Transverse colon (tissue), 4 donors: ENCODE measurements around the gene SLC37A1. TPM values are rescaled to one million over a fixed set of nuclear protein-coding genes. Genes with fewer than 3 reads are reported as not detected.

Experiments
- DNase-seq: peaks from one replicate; pipeline ENCODE4 v3.0.0-alpha.2; 2019
- H3K27ac ChIP-seq, 4 donors: fragments of 200-600 bp; sonication (generic); 2 replicates each; pipeline ENCODE4 v1.5.1; 2016 to 2018; ENCODE audit warnings: inconsistent platforms in 4 of 4
- H3K27me3 ChIP-seq: fragments of 200-600 bp; sonication (generic); 2 replicates; pipeline ENCODE4 v1.5.1; 2017; ENCODE audit warnings: inconsistent platforms
- H3K36me3 ChIP-seq, 4 donors: fragments of 200-600 bp; sonication (generic); 2 replicates each; pipeline ENCODE4 v1.5.1; 2017 to 2019; ENCODE audit warnings: inconsistent platforms in 4 of 4
- H3K4me1 ChIP-seq, 4 donors: fragments of 200-600 bp; sonication (generic); 2 replicates each; pipeline ENCODE4 v1.5.1; 2017 to 2020; ENCODE audit warnings: inconsistent platforms in 4 of 4
- H3K4me3 ChIP-seq, 4 donors: fragments of 200-600 bp; sonication (generic); 1 replicate in 1 of 4; 2 replicates in 3 of 4; pipeline versions ENCODE4 v1.5.1 to v1.6.1; 2017 to 2019; ENCODE audit warnings: inconsistent platforms in 4 of 4
- H3K9me3 ChIP-seq, 2 donors: fragments of 200-600 bp; sonication (generic); 2 replicates each; pipeline ENCODE4 v1.5.1; 2017 to 2019; ENCODE audit warnings: inconsistent platforms in 2 of 2
- EP300 ChIP-seq: sonication (generic); formaldehyde crosslinking; IDR thresholded peaks from one replicate; pipeline ENCODE4 v1.6.1; 2017; ENCODE audit warnings: antibody characterized with exemption, low read depth
- POLR2A ChIP-seq: fragments of 450-650 bp; IDR thresholded peaks from one replicate; pipeline ENCODE4 v1.6.1; 2016; ENCODE audit warnings: antibody characterized with exemption, mild to moderate bottlenecking, moderate library complexity
- POLR2AphosphoS5 ChIP-seq, 3 donors: sonication (generic); formaldehyde crosslinking; IDR thresholded peaks; one replicate each; pipeline ENCODE4 v1.6.1; 2016; ENCODE audit warnings: antibody characterized with exemption in 3 of 3
- WGBS, 2 donors: methylation state at CpG; one replicate each; pipeline ENCODE4 v1.1.5; 2018; ENCODE audit warnings: low coverage in 1 of 2; 5-methylcytosine and 5-hydroxymethylcytosine counted together
- in situ Hi-C, 4 donors: fragments of 200-750 bp; cut with MboI; loops; one replicate each; pipeline versions ENCODE4 v1.15.0 to v1.15.1; 2017; ENCODE audit warnings: low sequenced_read_pairs in 3 of 4, low pct_ligation_motif_present in 1 of 4, low pct_unique_long_range_greater_than_20kb in 1 of 4
- intact Hi-C: fragments of 100-400 bp; cut with DNase I; formaldehyde crosslinking; loops from one replicate; pipeline ENCODE4 v1.15.1; 2023; ENCODE audit warnings: low total_unique reads
- total RNA-seq, 4 donors: library from RNA; depleted of rRNA; stranded (reverse); fragments of >200 nt; gene quantifications; one replicate each; pipeline ENCODE4 v1.1.0, GENCODE V29; 2016
- TF ChIP-seq, protein P1 (sequence below), 5 experiments: fragments of 200-600 bp in 3 of 5; fragments of 450-650 bp in 2 of 5; sonication (generic) in 3 of 5; IDR thresholded peaks; 1 replicate in 2 of 5; 2 replicates in 3 of 5; pipeline ENCODE4 v1.5.1; 2016 to 2017; ENCODE audit warnings: antibody characterized with exemption in 5 of 5, inconsistent platforms in 3 of 5, mild to moderate bottlenecking in 2 of 5, moderate library complexity in 1 of 5

SLC37A1 gene
- total RNA-seq, 4 donors from 2014 or later, result 80.8 to 139 (median 117) TPM

DNA sequence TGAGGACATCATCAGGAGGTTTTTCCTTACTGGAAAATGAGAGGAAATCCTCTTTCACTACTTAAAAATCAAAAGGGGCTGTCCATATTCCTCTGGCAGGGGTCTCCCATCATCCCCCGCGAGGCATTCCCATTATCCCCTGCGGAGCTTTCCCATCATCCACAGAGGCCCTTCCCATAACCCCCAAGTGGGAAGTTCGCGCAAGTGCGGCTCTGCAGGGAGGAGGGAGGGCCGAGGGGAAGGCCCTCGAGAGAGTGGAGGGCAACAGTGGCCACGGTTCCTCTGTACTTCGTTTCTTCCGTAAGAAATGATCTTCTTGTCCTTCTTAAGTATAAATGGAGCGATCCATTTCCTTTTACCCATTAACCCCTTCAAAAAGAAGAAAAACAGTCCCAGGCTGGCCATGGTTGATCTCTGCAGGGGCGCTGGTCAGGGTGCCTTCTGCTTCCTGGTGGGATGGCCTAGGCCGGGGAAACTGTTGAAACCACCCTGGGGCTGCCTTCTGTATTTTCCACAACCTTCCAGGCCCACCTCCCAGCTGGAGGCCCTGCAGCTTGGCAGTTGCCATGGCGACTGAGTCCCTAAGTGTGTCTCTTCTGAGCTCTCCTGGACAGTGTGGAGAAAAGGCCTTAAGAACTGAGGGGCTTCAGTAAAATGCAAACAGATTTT is 14.1 kb upstream of the SLC37A1 start:
- H3K9me3 ChIP-seq, result no peaks in the 10 kb centered on the region
- in situ Hi-C loops, result no loop called here
- no peaks in the 10 kb centered on the region for H3K27me3 ChIP-seq
- H3K27ac ChIP-seq, result no peak overlapping the region
- no peak overlapping the region for H3K4me3 ChIP-seq
- intact Hi-C loops, result no loop called here
- H3K4me1 ChIP-seq, result peaks cover 7 to 19% (median 15%) of the 10 kb centered on the region in 4 donors
- no peaks in the 10 kb centered on the region for H3K36me3 ChIP-seq
- 83 to 84% methylated on average over 2 to 15 of the region's 15 CpGs for WGBS, 2 donors
- TF ChIP-seq, protein P1, sequence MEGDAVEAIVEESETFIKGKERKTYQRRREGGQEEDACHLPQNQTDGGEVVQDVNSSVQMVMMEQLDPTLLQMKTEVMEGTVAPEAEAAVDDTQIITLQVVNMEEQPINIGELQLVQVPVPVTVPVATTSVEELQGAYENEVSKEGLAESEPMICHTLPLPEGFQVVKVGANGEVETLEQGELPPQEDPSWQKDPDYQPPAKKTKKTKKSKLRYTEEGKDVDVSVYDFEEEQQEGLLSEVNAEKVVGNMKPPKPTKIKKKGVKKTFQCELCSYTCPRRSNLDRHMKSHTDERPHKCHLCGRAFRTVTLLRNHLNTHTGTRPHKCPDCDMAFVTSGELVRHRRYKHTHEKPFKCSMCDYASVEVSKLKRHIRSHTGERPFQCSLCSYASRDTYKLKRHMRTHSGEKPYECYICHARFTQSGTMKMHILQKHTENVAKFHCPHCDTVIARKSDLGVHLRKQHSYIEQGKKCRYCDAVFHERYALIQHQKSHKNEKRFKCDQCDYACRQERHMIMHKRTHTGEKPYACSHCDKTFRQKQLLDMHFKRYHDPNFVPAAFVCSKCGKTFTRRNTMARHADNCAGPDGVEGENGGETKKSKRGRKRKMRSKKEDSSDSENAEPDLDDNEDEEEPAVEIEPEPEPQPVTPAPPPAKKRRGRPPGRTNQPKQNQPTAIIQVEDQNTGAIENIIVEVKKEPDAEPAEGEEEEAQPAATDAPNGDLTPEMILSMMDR (IDR thresholded peaks at IDR 0.05), result no peak
- no peak for TF ChIP-seq POLR2A
- TF ChIP-seq POLR2AphosphoS5 (IDR thresholded peaks at IDR 0.05), result no peak
- TF ChIP-seq EP300, result no peak
- no peak for DNase-seq

DNA sequence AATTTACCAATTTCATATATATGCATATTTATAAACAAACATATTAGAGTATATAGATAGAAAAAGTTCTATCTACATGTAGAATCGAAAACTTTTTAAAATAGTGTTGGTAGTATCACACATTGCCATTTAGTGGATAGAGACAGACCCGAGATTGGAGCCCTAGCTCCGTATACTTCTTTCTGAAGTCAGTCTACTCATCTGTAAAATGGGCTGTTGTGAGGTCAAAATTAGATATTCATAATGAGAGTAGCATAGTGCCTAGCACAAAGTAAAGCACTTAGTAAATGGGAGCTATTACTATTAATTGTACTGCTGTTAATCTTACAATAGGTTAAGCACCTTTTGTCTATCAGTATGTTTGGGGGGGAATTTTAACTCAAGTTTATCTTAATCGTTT is 13.4 kb upstream of the SLC37A1 start:
- Histone ChIP-seq H3K4me3 (no peak overlapping the region), H3K4me1 (peaks cover 5 to 16% (median 12%) of the 10 kb centered on the region in 4 donors), H3K36me3 (no peaks in the 10 kb centered on the region), H3K27me3 (no peaks in the 10 kb centered on the region), H3K9me3 (no peaks in the 10 kb centered on the region), H3K27ac (no peak overlapping the region)
- TF ChIP-seq POLR2AphosphoS5 (IDR thresholded peaks at IDR 0.05), result no peak
- TF ChIP-seq, protein P1 (IDR thresholded peaks at IDR 0.05), result no peak
- TF ChIP-seq EP300, result no peak
- TF ChIP-seq POLR2A, result no peak
- intact Hi-C loops, result no loop called here
- in situ Hi-C loops, result no loop called here
- WGBS, 2 donors, result 78 to 82% methylated on average over 4 of the region's 4 CpGs
- DNase-seq, result no peak

DNA sequence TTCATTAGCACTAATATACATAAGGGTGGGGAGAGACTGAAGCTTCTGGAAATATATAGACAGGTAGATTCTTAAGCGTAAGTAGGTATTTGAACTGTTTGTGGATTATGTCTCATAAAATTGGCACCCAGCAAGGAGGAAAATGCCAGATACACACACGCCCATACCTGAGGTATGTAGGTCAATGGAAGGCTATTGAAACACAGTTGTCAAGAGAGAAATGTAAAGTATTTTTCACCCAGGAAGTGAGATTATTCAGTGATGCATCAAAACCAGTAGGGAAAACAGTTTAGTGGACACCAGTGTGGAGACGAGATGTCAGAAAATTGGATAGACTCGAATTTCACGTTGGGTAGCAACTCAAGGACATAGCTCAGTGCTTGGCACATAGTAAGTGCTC is 12.9 kb upstream of the SLC37A1 start:
- in situ Hi-C loops (no loop called here), intact Hi-C loops (no loop called here)
- H3K27ac ChIP-seq, result no peak overlapping the region
- no peaks in the 10 kb centered on the region for H3K36me3 ChIP-seq
- no peaks in the 10 kb centered on the region for H3K9me3 ChIP-seq
- H3K4me1 ChIP-seq, result peaks cover under 1 to 11% (median 7%) of the 10 kb centered on the region in 4 donors
- TF ChIP-seq POLR2A (no peak), EP300 (no peak), POLR2AphosphoS5 (IDR thresholded peaks at IDR 0.05) (no peak)
- TF ChIP-seq, protein P1 (IDR thresholded peaks at IDR 0.05), result no peak
- H3K27me3 ChIP-seq, result no peaks in the 10 kb centered on the region
- DNase-seq, result no peak
- H3K4me3 ChIP-seq, result no peak overlapping the region
- WGBS, 2 donors, result 70 to 71% methylated on average over 5 of the region's 5 CpGs

DNA sequence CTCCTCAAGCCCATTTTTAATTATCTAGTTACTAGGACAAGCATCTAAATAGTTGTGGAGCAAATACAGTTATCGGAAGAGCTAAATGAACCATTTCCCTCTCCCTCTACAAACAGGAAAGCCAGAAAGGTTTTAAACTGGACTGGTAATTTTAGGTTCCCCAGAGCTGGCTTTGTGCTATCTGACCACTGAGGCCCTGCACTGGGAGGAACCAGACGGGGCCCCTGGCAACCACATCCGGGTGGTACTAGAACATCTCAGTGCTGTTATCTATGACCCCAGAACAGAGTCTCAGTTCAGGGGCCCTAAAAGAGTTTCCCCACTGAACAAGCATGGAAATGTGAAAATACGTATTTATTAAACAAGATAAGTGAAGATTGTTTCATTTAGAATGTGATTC is 9.9 kb upstream of the SLC37A1 start:
- no peak for DNase-seq
- no peaks in the 10 kb centered on the region for H3K4me1 ChIP-seq
- H3K9me3 ChIP-seq, result no peaks in the 10 kb centered on the region
- intact Hi-C loops, result no loop called here
- WGBS, 2 donors, result 67 to 100% methylated on average over 1 to 4 of the region's 4 CpGs
- in situ Hi-C loops, result no loop called here
- no peak for TF ChIP-seq EP300
- no peak overlapping the region for H3K27ac ChIP-seq
- no peak overlapping the region for H3K4me3 ChIP-seq
- no peaks in the 10 kb centered on the region for H3K27me3 ChIP-seq
- H3K36me3 ChIP-seq, result no peaks in the 10 kb centered on the region
